OCI-LY1 (cell line): Measurements from ENCODE around the gene ZNRF3.

Source experiments
- EZH2 ChIP-seq: fragments of 200-600 bp; sonication (generic), shearing (Covaris generic); IDR thresholded peaks from 2 replicates; pipeline ENCODE4 v1.8.0; 2017; ENCODE audit warnings: borderline replicate concordance, mixed run types, mild to moderate bottlenecking, antibody characterized with exemption, low read length, moderate library complexity, mixed read lengths
- TF ChIP-seq, protein P1 (sequence below): fragments of 200-600 bp; sonication (generic), shearing (Covaris generic); IDR thresholded peaks from 2 replicates; pipeline ENCODE4 v1.5.1; 2017; ENCODE audit warnings: mild to moderate bottlenecking, antibody characterized with exemption, low read length, moderate library complexity, mixed read lengths

DNA sequence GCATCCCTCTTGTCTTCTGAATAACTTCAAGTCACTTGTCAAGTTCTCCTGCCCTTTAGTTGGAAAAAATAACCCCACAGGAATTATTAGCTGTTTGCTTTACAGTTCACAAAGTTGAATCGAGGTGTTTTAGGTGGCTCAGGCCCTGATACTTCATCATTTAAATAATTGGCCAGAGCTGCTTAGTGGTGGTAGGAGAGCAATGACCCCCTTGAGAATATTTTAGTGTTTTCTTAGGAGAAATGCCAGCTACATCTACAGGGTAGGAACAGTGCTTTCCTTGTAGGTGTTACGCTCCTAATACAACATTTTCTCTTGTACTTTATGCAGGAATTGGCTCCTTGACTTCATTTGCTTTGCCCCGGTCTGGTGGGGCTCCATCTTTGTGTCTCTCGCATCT is 105.1 kb downstream of the ZNRF3 start:
- TF ChIP-seq, protein P1, sequence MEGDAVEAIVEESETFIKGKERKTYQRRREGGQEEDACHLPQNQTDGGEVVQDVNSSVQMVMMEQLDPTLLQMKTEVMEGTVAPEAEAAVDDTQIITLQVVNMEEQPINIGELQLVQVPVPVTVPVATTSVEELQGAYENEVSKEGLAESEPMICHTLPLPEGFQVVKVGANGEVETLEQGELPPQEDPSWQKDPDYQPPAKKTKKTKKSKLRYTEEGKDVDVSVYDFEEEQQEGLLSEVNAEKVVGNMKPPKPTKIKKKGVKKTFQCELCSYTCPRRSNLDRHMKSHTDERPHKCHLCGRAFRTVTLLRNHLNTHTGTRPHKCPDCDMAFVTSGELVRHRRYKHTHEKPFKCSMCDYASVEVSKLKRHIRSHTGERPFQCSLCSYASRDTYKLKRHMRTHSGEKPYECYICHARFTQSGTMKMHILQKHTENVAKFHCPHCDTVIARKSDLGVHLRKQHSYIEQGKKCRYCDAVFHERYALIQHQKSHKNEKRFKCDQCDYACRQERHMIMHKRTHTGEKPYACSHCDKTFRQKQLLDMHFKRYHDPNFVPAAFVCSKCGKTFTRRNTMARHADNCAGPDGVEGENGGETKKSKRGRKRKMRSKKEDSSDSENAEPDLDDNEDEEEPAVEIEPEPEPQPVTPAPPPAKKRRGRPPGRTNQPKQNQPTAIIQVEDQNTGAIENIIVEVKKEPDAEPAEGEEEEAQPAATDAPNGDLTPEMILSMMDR: no peak
- TF ChIP-seq EZH2: no peak
